Liver (tissue), 9 donors: ENCODE data around the gene IRGC. TPM values are rescaled to one million over a fixed set of nuclear protein-coding genes. Genes with fewer than 3 reads are reported as not detected.

ENCODE experiments used
- DNase-seq: peaks from one replicate; pipeline ENCODE4 v3.0.0-alpha.2; 2017; ENCODE audit warnings: low spot score
- H3K27ac ChIP-seq, 2 donors: one replicate each; pipeline ENCODE4 v1.7.0; 2013; ENCODE audit warnings: inconsistent platforms in 2 of 2, low read length in 2 of 2, control low read depth in 1 of 2, low read depth in 1 of 2, mild to moderate bottlenecking in 1 of 2
- H3K27me3 ChIP-seq, 4 donors: one replicate each; pipeline versions ENCODE4 v1.6.1 to v1.7.0; 2013; ENCODE audit warnings: low read length in 3 of 4, inconsistent platforms in 1 of 4, mild to moderate bottlenecking in 1 of 4, moderate library complexity in 1 of 4; ENCODE audit not compliant: control insufficient read depth in 4 of 4, insufficient read depth in 4 of 4
- H3K36me3 ChIP-seq, 4 donors: one replicate each; pipeline versions ENCODE4 v1.6.1 to v1.7.0; 2013; ENCODE audit warnings: low read length in 3 of 4, mild to moderate bottlenecking in 3 of 4, low read depth in 1 of 4, moderate library complexity in 1 of 4; ENCODE audit not compliant: control insufficient read depth in 4 of 4, insufficient read depth in 3 of 4
- H3K4me1 ChIP-seq, 4 donors: one replicate each; pipeline versions ENCODE4 v1.6.1 to v1.7.0; 2013; ENCODE audit warnings: low read length in 3 of 4, mild to moderate bottlenecking in 3 of 4, moderate library complexity in 1 of 4; ENCODE audit not compliant: control insufficient read depth in 4 of 4, insufficient read depth in 4 of 4
- H3K4me3 ChIP-seq, 3 donors: one replicate each; pipeline versions ENCODE4 v1.6.1 to v1.7.0; 2013; ENCODE audit warnings: low read length in 3 of 3, control low read depth in 1 of 3, low read depth in 1 of 3, mild to moderate bottlenecking in 1 of 3
- H3K9ac ChIP-seq, 2 donors: one replicate each; pipeline ENCODE4 v1.7.0; 2013; ENCODE audit warnings: low read length in 2 of 2, mild to moderate bottlenecking in 2 of 2, moderate library complexity in 2 of 2, control low read depth in 1 of 2, low read depth in 1 of 2
- H3K9me3 ChIP-seq, 4 donors: one replicate each; pipeline versions ENCODE4 v1.6.1 to v1.7.0; 2013; ENCODE audit warnings: low read length in 3 of 4; ENCODE audit not compliant: control insufficient read depth in 4 of 4
- EGR1 ChIP-seq, 2 donors: IDR thresholded peaks; 2 replicates each; pipeline ENCODE4 v1.6.1; 2016 to 2018; ENCODE audit warnings: antibody characterized with exemption in 2 of 2, low read depth in 2 of 2
- FOXA1 ChIP-seq: IDR thresholded peaks from 2 replicates; pipeline ENCODE4 v1.6.1; 2016; ENCODE audit warnings: antibody characterized with exemption
- FOXA2 ChIP-seq: IDR thresholded peaks from 2 replicates; pipeline ENCODE4 v1.6.1; 2016; ENCODE audit warnings: antibody characterized with exemption
- HNF4A ChIP-seq, 2 donors: conservative IDR thresholded peaks; 2 replicates each; pipeline ENCODE4 v1.6.1; 2016; ENCODE audit warnings: antibody characterized with exemption in 2 of 2, mild to moderate bottlenecking in 2 of 2
- HNF4G ChIP-seq: IDR thresholded peaks from 2 replicates; pipeline ENCODE4 v1.6.1; 2016; ENCODE audit warnings: antibody characterized with exemption
- JUND ChIP-seq, 2 donors: IDR thresholded peaks; 2 replicates each; pipeline ENCODE4 v1.6.1; 2016; ENCODE audit warnings: antibody characterized with exemption in 2 of 2
- NR2F2 ChIP-seq: IDR thresholded peaks from 2 replicates; pipeline ENCODE4 v1.6.1; 2016; ENCODE audit warnings: antibody characterized with exemption
- RAD21 ChIP-seq, 2 donors: IDR thresholded peaks; 2 replicates each; pipeline ENCODE4 v1.6.1; 2016; ENCODE audit warnings: antibody characterized with exemption in 2 of 2, mild to moderate bottlenecking in 2 of 2
- RXRA ChIP-seq, 2 donors: IDR thresholded peaks; 2 replicates each; pipeline ENCODE4 v1.6.1; 2017 to 2018; ENCODE audit warnings: antibody characterized with exemption in 2 of 2, mild to moderate bottlenecking in 1 of 2
- TAF1 ChIP-seq: conservative IDR thresholded peaks from 2 replicates; pipeline ENCODE4 v1.6.1; 2016; ENCODE audit warnings: antibody characterized with exemption, mild to moderate bottlenecking
- YY1 ChIP-seq: IDR thresholded peaks from 2 replicates; pipeline ENCODE4 v1.6.1; 2016; ENCODE audit warnings: antibody characterized with exemption, mild to moderate bottlenecking
- WGBS: extraction: QIAGEN DNeasy Blood & Tissue Kit; methylation state at CpG from one replicate; pipeline ENCODE4 v1.1.7; 2013; 5-methylcytosine and 5-hydroxymethylcytosine counted together
- polyA plus RNA-seq, 2 donors: library from polyadenylated mRNA; stranded (reverse) in 1 of 2; unstranded in 1 of 2; fragments of 200-250 nt in 1 of 2; fragments of >200 nt in 1 of 2; fragmentation: Nextera tagmentation in 1 of 2; extraction: Ambion mirVana in 1 of 2; gene quantifications; one replicate each; pipeline versions ENCODE4 v1.2.1 to v1.2.3, GENCODE V29; 2013 to 2015
- total RNA-seq, 2 donors: library from RNA; depleted of rRNA; stranded (reverse); fragments of >200 nt; gene quantifications; one replicate each; pipeline ENCODE4 v1.2.3, GENCODE V29; 2014
- TF ChIP-seq, protein P1 (sequence below): IDR thresholded peaks from 2 replicates; pipeline ENCODE4 v1.6.1; 2016; ENCODE audit warnings: antibody characterized with exemption, mild to moderate bottlenecking
- TF ChIP-seq, protein P2 (sequence below): IDR thresholded peaks from 2 replicates; pipeline ENCODE4 v1.6.1; 2016; ENCODE audit warnings: antibody characterized with exemption
- TF ChIP-seq, protein P3 (sequence below): IDR thresholded peaks from 2 replicates; pipeline ENCODE4 v1.6.1; 2016; ENCODE audit warnings: antibody characterized with exemption
- TF ChIP-seq, protein P4 (sequence below): fragments of 150-350 bp; IDR thresholded peaks from 2 replicates; pipeline ENCODE4 v1.5.1; 2017; ENCODE audit warnings: improper control_type of control experiment, low read depth, low read length; ENCODE audit not compliant: missing input control
- donor health status: healthy.
- donor health status: healthy.
- donor health status: healthy.
- donor health status: healthy.
- donor health status: healthy.

Gene IRGC
- total and polyA plus RNA-seq, 4 donors = not detected

DNA sequence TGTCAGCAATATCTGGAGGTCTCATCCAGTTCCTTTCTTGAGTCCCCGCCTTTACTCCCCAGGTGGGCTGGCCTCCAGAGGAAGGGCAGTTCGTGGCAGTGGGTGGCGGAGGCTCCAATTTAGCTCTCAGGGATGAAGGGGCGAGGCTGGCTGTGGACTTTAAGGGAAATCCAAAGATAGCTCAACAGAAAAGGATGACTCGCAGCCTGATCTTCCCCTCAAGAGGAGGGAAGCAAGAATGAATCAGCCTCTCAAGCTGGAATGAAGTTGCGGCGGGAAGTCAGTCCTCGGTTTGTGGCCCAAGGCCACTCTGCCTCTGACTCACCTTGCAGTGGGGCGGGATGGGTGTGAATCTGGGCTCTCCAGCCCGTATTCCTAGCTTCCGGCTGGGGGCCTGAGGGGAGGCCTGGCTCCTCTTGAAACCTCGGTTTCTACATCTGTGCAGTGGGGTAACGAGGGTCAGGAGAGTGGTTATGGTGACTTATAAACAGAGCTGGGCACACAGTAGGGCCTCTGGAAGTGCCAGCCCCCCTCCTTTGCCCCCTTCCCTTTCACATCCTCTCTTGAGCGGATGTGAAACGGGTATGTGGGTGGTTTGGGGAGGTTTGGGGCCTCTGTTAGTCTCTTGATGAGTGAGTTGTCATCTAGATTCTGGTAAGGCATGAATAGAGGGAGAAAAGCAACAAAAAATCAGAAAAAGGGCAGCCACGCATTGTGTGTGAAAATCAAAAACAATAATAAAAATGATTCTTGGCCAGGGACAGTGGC is 49.4 kb downstream of the IRGC start:
- Histone ChIP-seq H3K27ac (peak overlapping the region in 1 of 2 donors; percentile 28), H3K4me1 (no peaks in the 10 kb centered on the region), H3K36me3 (no peaks in the 10 kb centered on the region), H3K27me3 (no peaks in the 10 kb centered on the region), H3K9me3 (no peaks in the 10 kb centered on the region), H3K9ac (no peak overlapping the region), H3K4me3 (no peak overlapping the region)
- TF ChIP-seq HNF4G = no peak
- TF ChIP-seq YY1 = no peak
- TF ChIP-seq, protein P1, sequence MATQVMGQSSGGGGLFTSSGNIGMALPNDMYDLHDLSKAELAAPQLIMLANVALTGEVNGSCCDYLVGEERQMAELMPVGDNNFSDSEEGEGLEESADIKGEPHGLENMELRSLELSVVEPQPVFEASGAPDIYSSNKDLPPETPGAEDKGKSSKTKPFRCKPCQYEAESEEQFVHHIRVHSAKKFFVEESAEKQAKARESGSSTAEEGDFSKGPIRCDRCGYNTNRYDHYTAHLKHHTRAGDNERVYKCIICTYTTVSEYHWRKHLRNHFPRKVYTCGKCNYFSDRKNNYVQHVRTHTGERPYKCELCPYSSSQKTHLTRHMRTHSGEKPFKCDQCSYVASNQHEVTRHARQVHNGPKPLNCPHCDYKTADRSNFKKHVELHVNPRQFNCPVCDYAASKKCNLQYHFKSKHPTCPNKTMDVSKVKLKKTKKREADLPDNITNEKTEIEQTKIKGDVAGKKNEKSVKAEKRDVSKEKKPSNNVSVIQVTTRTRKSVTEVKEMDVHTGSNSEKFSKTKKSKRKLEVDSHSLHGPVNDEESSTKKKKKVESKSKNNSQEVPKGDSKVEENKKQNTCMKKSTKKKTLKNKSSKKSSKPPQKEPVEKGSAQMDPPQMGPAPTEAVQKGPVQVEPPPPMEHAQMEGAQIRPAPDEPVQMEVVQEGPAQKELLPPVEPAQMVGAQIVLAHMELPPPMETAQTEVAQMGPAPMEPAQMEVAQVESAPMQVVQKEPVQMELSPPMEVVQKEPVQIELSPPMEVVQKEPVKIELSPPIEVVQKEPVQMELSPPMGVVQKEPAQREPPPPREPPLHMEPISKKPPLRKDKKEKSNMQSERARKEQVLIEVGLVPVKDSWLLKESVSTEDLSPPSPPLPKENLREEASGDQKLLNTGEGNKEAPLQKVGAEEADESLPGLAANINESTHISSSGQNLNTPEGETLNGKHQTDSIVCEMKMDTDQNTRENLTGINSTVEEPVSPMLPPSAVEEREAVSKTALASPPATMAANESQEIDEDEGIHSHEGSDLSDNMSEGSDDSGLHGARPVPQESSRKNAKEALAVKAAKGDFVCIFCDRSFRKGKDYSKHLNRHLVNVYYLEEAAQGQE = no peak
- TF ChIP-seq, protein P2, sequence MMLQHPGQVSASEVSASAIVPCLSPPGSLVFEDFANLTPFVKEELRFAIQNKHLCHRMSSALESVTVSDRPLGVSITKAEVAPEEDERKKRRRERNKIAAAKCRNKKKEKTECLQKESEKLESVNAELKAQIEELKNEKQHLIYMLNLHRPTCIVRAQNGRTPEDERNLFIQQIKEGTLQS = no peak
- WGBS = 71% methylated on average over 16 of the region's 16 CpGs
- no peak for DNase-seq

DNA sequence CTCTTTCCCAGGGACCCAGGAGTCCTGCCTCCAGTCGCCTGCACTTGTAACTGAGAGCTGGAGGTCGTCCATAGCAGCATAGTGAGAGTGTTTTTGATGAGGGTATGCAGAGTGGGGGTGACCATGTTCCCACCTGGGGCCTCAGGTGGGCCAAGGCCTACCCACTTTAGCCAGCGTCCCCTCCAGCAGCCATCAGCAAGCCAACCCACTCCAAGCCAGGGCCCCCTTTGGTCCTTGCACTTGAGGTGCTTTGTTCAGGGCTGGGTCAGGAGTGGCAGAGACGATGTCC is 50.8 kb downstream of the IRGC start:
- Histone ChIP-seq H3K9ac (no peak overlapping the region), H3K36me3 (no peaks in the 10 kb centered on the region), H3K4me1 (no peaks in the 10 kb centered on the region), H3K27ac (no peak overlapping the region), H3K4me3 (no peak overlapping the region), H3K9me3 (no peaks in the 10 kb centered on the region), H3K27me3 (no peaks in the 10 kb centered on the region)
- 79% methylated on average over 4 of the region's 4 CpGs for WGBS
- DNase-seq = no peak
- TF ChIP-seq JUND (IDR thresholded peaks at IDR 0.05) (no peak), TAF1 (no peak), RXRA (IDR thresholded peaks at IDR 0.05) (no peak), FOXA2 (no peak), NR2F2 (no peak), HNF4A (conservative IDR thresholded peaks at IDR 0.05) (no peak), EGR1 (IDR thresholded peaks at IDR 0.05; ENCODE audit: low read depth in 2 of 2) (no peak), RAD21 (IDR thresholded peaks at IDR 0.05) (no peak), FOXA1 (no peak)
- TF ChIP-seq, protein P2 = no peak
- TF ChIP-seq, protein P3, sequence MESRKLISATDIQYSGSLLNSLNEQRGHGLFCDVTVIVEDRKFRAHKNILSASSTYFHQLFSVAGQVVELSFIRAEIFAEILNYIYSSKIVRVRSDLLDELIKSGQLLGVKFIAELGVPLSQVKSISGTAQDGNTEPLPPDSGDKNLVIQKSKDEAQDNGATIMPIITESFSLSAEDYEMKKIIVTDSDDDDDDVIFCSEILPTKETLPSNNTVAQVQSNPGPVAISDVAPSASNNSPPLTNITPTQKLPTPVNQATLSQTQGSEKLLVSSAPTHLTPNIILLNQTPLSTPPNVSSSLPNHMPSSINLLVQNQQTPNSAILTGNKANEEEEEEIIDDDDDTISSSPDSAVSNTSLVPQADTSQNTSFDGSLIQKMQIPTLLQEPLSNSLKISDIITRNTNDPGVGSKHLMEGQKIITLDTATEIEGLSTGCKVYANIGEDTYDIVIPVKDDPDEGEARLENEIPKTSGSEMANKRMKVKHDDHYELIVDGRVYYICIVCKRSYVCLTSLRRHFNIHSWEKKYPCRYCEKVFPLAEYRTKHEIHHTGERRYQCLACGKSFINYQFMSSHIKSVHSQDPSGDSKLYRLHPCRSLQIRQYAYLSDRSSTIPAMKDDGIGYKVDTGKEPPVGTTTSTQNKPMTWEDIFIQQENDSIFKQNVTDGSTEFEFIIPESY = no peak
- TF ChIP-seq, protein P4, sequence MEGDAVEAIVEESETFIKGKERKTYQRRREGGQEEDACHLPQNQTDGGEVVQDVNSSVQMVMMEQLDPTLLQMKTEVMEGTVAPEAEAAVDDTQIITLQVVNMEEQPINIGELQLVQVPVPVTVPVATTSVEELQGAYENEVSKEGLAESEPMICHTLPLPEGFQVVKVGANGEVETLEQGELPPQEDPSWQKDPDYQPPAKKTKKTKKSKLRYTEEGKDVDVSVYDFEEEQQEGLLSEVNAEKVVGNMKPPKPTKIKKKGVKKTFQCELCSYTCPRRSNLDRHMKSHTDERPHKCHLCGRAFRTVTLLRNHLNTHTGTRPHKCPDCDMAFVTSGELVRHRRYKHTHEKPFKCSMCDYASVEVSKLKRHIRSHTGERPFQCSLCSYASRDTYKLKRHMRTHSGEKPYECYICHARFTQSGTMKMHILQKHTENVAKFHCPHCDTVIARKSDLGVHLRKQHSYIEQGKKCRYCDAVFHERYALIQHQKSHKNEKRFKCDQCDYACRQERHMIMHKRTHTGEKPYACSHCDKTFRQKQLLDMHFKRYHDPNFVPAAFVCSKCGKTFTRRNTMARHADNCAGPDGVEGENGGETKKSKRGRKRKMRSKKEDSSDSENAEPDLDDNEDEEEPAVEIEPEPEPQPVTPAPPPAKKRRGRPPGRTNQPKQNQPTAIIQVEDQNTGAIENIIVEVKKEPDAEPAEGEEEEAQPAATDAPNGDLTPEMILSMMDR = no peak
